Breast epithelium (tissue), 3 donors: Measurements from ENCODE around the gene PARP9.

Experiments
- POLR2AphosphoS5 ChIP-seq, 3 donors: sonication (generic); formaldehyde crosslinking; IDR thresholded peaks; one replicate each; pipeline ENCODE4 v1.6.1; 2017; ENCODE audit warnings: antibody characterized with exemption in 3 of 3
- TF ChIP-seq, protein P1 (sequence below), 3 donors: fragments of 450-650 bp; IDR thresholded peaks; one replicate each; pipeline ENCODE4 v1.5.1; 2016 to 2017; ENCODE audit warnings: antibody characterized with exemption in 3 of 3, mild to moderate bottlenecking in 3 of 3, moderate library complexity in 3 of 3

GRCh38 chr3:122564155-122564912 is at the start of gene PARP9, which contains the start of gene DTX3L:
- TF ChIP-seq, protein P1, sequence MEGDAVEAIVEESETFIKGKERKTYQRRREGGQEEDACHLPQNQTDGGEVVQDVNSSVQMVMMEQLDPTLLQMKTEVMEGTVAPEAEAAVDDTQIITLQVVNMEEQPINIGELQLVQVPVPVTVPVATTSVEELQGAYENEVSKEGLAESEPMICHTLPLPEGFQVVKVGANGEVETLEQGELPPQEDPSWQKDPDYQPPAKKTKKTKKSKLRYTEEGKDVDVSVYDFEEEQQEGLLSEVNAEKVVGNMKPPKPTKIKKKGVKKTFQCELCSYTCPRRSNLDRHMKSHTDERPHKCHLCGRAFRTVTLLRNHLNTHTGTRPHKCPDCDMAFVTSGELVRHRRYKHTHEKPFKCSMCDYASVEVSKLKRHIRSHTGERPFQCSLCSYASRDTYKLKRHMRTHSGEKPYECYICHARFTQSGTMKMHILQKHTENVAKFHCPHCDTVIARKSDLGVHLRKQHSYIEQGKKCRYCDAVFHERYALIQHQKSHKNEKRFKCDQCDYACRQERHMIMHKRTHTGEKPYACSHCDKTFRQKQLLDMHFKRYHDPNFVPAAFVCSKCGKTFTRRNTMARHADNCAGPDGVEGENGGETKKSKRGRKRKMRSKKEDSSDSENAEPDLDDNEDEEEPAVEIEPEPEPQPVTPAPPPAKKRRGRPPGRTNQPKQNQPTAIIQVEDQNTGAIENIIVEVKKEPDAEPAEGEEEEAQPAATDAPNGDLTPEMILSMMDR (IDR thresholded peaks at IDR 0.05), result no peak
- TF ChIP-seq POLR2AphosphoS5 (IDR thresholded peaks at IDR 0.05), result peak; percentile 72 to 76 (median 75)
